HTERT RPE-1 (cell line): ENCODE data around the gene COG4.

Source experiments
- in situ Hi-C: fragments of 300-500 bp; cut with MboI; formaldehyde crosslinking; loops from 4 replicates; pipeline ENCODE4 v1.14.3; 2020; ENCODE audit warnings: low sequenced_read_pairs

Gene COG4

GRCh38 chr16:70434484-70435260 lies 88.7 kb downstream of the COG4 start:
- in situ Hi-C loops: no loop called here

- in situ Hi-C loops: no loop called here
Measured at GRCh38 chr16:70433458-70434103, 89.8 kb downstream of the COG4 start.

GRCh38 chr16:70432723-70433457 lies 90.5 kb downstream of the COG4 start:
- in situ Hi-C loops: no loop called here

GRCh38 chr16:70432356-70432722 lies 91.0 kb downstream of the COG4 start:
- in situ Hi-C loops: no loop called here

- in situ Hi-C loops: no loop called here
Measured at GRCh38 chr16:70430667-70431536, 92.5 kb downstream of the COG4 start.
